Loucy (cell line): ENCODE measurements around the gene CNTNAP2.
"Not testable (repeated sequence)": the region's sequence is repeated elsewhere in the genome, so short reads cannot be mapped to it uniquely, and the experiment has no call there.

Source experiments
- H2AFZ ChIP-seq: fragments of 200-600 bp; sonication (generic); 2 replicates; pipeline ENCODE4 v1.6.0; 2016; ENCODE audit warnings: antibody characterized with exemption, mild to moderate bottlenecking, low read length, moderate library complexity
- H3F3A ChIP-seq: fragments of 200-600 bp; 2 replicates; pipeline ENCODE4 v1.6.0; 2016; ENCODE audit warnings: antibody characterized with exemption, low read depth, mild to moderate bottlenecking
- H3K27me3 ChIP-seq: fragments of 200-600 bp; sonication (generic); 2 replicates; pipeline ENCODE4 v1.6.1; 2014; ENCODE audit warnings: low read length, mild to moderate bottlenecking; ENCODE audit not compliant: insufficient read depth, poor library complexity, severe bottlenecking
- H3K36me3 ChIP-seq: fragments of 200-600 bp; sonication (generic); 2 replicates; pipeline ENCODE4 v1.6.1; 2016; ENCODE audit warnings: low read length; ENCODE audit not compliant: insufficient read depth
- H3K4me1 ChIP-seq: fragments of 200-600 bp; sonication (generic); 2 replicates; pipeline ENCODE4 v1.5.1; 2014; ENCODE audit warnings: low read length, mild to moderate bottlenecking; ENCODE audit not compliant: insufficient read depth, poor library complexity, severe bottlenecking
- H3K4me2 ChIP-seq: fragments of 200-600 bp; sonication (generic); 2 replicates; pipeline ENCODE4 v1.6.0; 2014; ENCODE audit warnings: antibody characterized with exemption, low read length, low read depth, mild to moderate bottlenecking; ENCODE audit not compliant: poor library complexity, severe bottlenecking
- H3K4me3 ChIP-seq: fragments of 200-600 bp; sonication (generic); 2 replicates; pipeline ENCODE4 v1.5.1; 2014; ENCODE audit warnings: low read length, mild to moderate bottlenecking, mixed read lengths; ENCODE audit not compliant: poor library complexity, severe bottlenecking
- H3K79me2 ChIP-seq: fragments of 200-600 bp; sonication (generic); 2 replicates; pipeline ENCODE4 v1.6.1; 2014; ENCODE audit warnings: low read length; ENCODE audit not compliant: insufficient read depth
- H3K9ac ChIP-seq: fragments of 200-600 bp; sonication (generic); 2 replicates; pipeline ENCODE4 v1.6.0; 2014; ENCODE audit warnings: mild to moderate bottlenecking, low read depth, low read length, moderate library complexity; ENCODE audit not compliant: poor library complexity, severe bottlenecking
- H3K9me2 ChIP-seq: fragments of 200-600 bp; sonication (generic); replicated peaks from 2 replicates; pipeline ENCODE4 v1.6.1; 2016; ENCODE audit warnings: low read depth, low read length, mixed read lengths
- H3K9me3 ChIP-seq: fragments of 200-600 bp; sonication (generic); 2 replicates; pipeline ENCODE4 v1.6.1; 2014; ENCODE audit warnings: mild to moderate bottlenecking, antibody characterized with exemption, low read length, low read depth; ENCODE audit not compliant: insufficient read depth
- H4K20me1 ChIP-seq: fragments of 200-600 bp; sonication (generic); 2 replicates; pipeline ENCODE4 v1.6.0; 2014; ENCODE audit warnings: antibody characterized with exemption, low read length, mild to moderate bottlenecking; ENCODE audit not compliant: insufficient read depth, poor library complexity, severe bottlenecking
- EZH2phosphoT487 ChIP-seq: fragments of 200-600 bp; IDR thresholded peaks from 2 replicates; pipeline ENCODE4 v1.6.1; 2018; ENCODE audit warnings: antibody characterized with exemption, mild to moderate bottlenecking, moderate library complexity, borderline replicate concordance
- TF ChIP-seq, protein P1 (sequence below): fragments of 200-600 bp; sonication (generic); conservative IDR thresholded peaks from 2 replicates; pipeline ENCODE4 v1.5.1; 2014; ENCODE audit warnings: mild to moderate bottlenecking, antibody characterized with exemption, low read length

Gene CNTNAP2

DNA sequence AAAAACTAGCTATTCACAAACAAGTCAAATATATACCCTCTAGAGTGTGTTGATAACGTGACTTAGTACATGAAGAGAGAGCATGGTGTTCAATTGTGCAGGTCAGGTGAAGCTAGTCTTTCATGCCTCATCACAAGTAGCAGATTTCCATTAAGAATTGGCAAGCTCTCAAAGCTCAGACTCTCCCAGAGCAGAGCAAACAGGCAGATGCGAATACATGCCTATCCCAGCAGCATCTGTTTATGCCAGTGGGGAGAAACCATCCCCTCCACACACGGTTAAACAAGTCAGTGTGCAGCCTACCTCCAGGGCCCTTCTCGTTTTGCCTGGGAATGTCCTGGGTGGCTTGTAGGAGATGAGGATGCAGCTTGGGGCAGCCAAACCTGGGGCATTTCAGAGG lies 1941.5 kb downstream of the CNTNAP2 start:
- no peaks in the 10 kb centered on the region for H3K27me3 ChIP-seq
- no peaks in the 10 kb centered on the region for H3K4me1 ChIP-seq
- H3K36me3 ChIP-seq, result no peaks in the 10 kb centered on the region
- no peak overlapping the region for H3K4me2 ChIP-seq
- no peaks in the 10 kb centered on the region for H3F3A ChIP-seq
- H2AFZ ChIP-seq, result no peak overlapping the region
- no peaks in the 10 kb centered on the region for H3K9me2 ChIP-seq
- no peak overlapping the region for H3K9ac ChIP-seq
- no peaks in the 10 kb centered on the region for H4K20me1 ChIP-seq
- no peak overlapping the region for H3K4me3 ChIP-seq
- TF ChIP-seq EZH2phosphoT487, result no peak
- TF ChIP-seq, protein P1, sequence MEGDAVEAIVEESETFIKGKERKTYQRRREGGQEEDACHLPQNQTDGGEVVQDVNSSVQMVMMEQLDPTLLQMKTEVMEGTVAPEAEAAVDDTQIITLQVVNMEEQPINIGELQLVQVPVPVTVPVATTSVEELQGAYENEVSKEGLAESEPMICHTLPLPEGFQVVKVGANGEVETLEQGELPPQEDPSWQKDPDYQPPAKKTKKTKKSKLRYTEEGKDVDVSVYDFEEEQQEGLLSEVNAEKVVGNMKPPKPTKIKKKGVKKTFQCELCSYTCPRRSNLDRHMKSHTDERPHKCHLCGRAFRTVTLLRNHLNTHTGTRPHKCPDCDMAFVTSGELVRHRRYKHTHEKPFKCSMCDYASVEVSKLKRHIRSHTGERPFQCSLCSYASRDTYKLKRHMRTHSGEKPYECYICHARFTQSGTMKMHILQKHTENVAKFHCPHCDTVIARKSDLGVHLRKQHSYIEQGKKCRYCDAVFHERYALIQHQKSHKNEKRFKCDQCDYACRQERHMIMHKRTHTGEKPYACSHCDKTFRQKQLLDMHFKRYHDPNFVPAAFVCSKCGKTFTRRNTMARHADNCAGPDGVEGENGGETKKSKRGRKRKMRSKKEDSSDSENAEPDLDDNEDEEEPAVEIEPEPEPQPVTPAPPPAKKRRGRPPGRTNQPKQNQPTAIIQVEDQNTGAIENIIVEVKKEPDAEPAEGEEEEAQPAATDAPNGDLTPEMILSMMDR, result no peak
- no peaks in the 10 kb centered on the region for H3K79me2 ChIP-seq
- no peaks in the 10 kb centered on the region for H3K9me3 ChIP-seq

DNA sequence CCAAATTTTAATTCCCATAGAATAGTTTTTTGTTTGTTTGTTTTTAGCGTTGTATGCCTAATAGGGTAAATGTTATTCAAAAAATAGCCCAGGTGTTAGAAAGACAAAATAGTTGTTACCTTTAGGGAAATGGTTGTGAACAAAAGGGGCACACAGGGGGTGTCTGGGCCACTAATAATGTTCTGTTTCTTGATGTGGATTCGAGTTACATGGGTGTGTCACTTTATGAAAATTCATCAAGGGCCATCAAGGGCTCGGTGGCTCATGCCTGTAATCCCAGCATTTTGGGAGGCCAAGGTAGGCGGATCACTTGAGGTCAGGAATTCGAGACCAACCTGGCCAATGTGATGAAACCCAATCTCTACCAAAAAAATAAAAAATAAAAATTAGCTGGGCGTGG lies 1942.2 kb downstream of the CNTNAP2 start:
- Histone ChIP-seq H2AFZ (no peak overlapping the region), H3K4me2 (no peak overlapping the region), H3K9me2 (no peaks in the 10 kb centered on the region), H3K79me2 (no peaks in the 10 kb centered on the region), H3K9me3 (no peaks in the 10 kb centered on the region), H4K20me1 (no peaks in the 10 kb centered on the region), H3K36me3 (no peaks in the 10 kb centered on the region), H3K27me3 (no peaks in the 10 kb centered on the region), H3K9ac (no peak overlapping the region), H3F3A (no peaks in the 10 kb centered on the region), H3K4me1 (no peaks in the 10 kb centered on the region), H3K4me3 (no peak overlapping the region)
- TF ChIP-seq, protein P1, result no peak
- TF ChIP-seq EZH2phosphoT487, result no peak

DNA sequence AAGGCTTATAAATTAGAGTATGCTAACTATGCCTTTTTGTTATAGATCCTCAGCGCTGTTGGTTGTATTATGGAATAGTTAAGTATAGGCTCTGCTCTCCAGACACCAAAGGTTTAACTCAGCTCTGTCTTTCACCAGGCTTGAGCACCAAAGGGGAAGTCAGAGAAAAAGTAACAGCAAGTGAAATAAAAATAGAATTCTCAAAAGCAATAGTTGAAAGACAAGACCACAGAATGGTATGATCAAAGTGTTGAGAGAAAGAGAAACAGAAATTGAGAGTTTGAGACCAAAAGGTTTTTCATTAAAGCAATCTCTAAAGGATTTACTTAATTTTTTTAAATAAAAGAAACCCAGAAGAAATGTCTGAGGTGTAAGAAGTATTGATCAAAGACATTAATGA lies 1944.1 kb downstream of the CNTNAP2 start:
- Histone ChIP-seq H4K20me1 (no peaks in the 10 kb centered on the region), H3K9me2 (no peaks in the 10 kb centered on the region), H3K4me2 (no peak overlapping the region), H3K9ac (no peak overlapping the region), H2AFZ (no peak overlapping the region), H3K4me1 (no peaks in the 10 kb centered on the region), H3K27me3 (no peaks in the 10 kb centered on the region), H3K9me3 (no peaks in the 10 kb centered on the region), H3F3A (no peaks in the 10 kb centered on the region), H3K36me3 (no peaks in the 10 kb centered on the region), H3K4me3 (no peak overlapping the region), H3K79me2 (no peaks in the 10 kb centered on the region)
- TF ChIP-seq EZH2phosphoT487, result no peak
- TF ChIP-seq, protein P1, result no peak

DNA sequence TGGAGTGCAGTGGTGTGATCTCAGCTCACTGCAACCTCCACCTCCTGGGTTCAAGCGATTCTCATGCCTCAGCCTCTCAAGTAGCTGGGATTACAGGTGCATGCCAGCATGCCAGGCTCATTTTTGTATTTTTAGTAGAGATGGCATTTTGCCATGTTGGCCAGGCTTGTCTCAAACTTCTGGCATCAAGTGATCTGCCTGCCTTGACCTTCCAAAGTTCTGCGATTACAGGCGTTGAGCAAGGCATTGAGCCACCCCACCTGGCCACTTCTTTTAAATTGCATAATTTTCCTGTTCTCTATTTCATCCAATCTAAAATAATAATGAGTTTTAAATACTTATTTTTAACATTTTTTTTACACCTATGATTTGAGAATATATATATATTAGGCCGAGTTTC lies 1961.5 kb downstream of the CNTNAP2 start:
- not testable (repeated sequence) for H3F3A ChIP-seq, H3K27me3 ChIP-seq, H4K20me1 ChIP-seq, H2AFZ ChIP-seq, H3K4me3 ChIP-seq, H3K4me1 ChIP-seq, H3K9me3 ChIP-seq, H3K4me2 ChIP-seq, H3K9ac ChIP-seq, H3K36me3 ChIP-seq, H3K9me2 ChIP-seq, H3K79me2 ChIP-seq
